ENCODE results near the gene MAP2K2.

Gene MAP2K2

DNA sequence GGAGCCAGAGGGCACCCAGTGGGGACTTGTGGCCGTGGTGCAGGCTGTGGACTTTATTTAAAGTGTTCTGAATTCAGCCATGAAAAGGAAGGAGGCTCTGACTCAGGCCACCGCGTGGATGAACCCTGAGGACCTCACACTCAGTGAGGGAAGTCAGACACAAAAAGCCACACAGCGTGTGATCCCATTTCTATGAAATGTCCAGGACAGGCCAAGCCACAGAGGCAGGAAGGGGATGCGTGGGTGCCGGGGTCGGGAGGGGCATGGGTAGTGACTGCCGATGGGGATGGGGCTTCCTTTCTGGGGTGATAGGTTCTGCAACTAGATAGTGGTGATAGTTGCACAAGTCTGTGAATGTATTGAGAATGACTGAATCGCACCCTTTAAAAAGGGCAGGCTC lies 48.5 kb downstream of the MAP2K2 start:
- DNase-seq, result no peak

DNA sequence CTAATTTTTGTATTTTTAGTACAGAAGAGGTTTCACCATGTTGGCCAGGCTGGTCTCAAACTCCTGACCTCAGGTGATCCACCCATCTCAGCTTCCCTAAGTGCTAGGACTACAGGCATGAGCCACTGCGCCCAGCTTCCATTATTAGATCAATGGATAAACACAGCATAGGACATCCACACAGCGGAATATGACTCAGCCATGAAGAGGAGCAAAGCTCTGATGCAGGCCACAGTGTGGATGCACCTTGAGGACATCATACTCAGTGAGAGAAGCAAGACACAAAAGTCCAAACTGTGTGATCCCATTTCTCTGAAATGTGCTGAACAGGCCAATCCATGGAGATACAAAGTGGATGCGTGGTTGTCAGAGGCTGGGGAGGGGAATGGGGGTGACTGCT lies 52.3 kb downstream of the MAP2K2 start:
- DNase-seq, result no peak

DNA sequence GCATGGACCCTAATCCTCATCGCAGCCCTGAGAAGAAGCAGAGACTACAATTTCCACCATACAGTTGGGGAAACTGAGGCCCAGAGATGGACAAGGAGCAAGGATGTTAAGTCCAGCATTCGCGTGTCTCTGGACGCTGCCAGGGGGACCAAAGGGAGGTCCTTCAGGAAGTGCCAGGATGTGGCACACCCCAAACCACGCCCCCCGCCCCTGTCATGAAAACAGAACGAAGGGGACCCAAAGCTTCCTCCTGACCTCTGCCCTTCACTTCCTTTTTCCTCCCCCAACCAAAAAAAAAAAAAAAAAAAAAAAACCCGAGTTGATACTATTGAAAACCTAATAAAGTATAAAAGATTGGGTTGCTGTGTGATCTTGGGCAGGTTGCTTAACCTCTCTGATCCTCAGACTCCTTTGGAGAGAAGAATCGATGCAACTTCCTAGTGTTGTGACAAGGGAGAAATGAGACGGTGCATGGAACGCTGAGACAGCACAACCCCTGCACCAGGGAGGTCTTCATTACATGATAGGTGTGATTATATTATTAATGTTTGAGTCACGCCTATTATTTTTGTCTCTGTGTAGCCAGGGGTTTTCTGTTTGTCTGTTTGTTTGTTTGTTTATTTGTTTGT lies 54.5 kb downstream of the MAP2K2 start:
- DNase-seq, result no peak

DNA sequence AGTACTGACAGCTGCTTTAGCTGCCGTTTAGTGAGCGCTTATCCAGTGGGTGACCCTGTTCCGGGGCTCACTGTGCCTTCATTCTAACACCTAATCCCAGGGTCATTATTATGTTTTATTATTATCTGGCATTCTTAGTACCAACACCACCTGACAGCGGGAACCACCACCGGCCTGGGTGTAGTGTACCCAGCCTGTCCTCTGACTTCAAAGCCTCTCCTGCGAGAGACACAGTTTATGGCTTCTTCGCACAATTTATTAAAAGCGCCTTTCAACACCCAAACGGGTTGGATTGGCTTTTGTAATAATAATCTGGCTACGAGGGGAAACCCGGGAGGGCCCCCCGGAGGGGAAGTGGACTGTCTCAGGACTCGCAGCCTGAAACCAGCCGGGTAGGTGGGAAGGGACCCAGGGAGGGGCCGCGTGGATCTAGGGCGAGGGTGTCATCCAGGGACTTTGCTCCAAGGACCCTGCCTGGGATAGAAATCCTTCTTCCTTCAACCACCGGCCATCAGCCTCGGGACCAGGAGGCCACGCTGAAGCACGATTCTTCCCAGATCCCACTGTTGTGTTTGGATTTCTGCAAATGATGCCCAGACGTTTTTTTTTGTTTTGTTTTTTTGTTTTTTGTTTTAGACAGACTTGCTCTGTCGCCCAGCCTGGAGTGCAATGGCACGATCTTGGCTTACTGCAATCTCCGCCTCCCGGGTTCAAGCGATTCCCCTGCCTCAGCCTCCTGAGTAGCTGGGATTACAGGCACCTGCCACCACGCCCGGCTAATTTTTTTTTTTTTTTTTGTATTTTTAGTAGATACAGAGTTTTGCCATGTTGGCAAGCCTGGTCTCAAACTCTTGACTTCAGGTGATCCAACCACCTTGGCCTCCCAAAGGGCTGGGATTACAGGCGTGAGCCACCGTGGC lies 55.6 kb downstream of the MAP2K2 start:
- peak in 1 of 2 experiments; percentile 42 for DNase-seq

DNA sequence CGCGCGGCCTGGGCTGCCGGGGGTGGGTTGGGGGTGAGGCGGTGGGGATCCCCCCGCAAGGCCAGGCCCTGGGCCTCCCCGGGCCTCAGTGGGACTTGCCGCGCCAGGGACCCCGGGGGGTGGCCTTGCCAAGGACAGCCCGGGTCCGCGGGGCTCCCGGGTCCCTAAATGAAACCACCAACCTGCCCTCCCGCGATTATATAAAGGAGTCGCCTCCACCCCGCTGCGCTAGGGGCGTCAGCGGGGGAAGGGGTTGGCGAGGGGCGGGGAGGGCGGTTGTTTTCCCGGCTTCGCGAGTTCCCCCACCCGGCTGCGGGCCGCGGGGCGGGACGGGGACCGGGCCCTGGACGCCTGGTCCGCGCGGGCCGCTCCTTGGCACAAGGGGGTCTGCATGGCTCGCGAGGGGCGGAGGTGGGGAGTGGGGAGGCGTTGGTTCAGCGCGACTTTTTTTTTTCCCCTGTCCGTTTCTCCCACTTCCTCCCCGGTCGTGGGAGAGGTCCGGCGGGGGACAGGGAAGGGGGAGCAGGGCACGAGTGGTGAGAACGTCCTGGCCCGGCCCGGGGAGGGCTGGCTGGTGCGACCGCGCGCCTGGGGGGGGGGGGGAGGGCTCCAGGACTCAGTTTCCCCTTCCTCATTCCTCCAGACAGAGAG lies 56.4 kb downstream of the MAP2K2 start:
- peak in 1 of 2 experiments; percentile 62 for DNase-seq

DNA sequence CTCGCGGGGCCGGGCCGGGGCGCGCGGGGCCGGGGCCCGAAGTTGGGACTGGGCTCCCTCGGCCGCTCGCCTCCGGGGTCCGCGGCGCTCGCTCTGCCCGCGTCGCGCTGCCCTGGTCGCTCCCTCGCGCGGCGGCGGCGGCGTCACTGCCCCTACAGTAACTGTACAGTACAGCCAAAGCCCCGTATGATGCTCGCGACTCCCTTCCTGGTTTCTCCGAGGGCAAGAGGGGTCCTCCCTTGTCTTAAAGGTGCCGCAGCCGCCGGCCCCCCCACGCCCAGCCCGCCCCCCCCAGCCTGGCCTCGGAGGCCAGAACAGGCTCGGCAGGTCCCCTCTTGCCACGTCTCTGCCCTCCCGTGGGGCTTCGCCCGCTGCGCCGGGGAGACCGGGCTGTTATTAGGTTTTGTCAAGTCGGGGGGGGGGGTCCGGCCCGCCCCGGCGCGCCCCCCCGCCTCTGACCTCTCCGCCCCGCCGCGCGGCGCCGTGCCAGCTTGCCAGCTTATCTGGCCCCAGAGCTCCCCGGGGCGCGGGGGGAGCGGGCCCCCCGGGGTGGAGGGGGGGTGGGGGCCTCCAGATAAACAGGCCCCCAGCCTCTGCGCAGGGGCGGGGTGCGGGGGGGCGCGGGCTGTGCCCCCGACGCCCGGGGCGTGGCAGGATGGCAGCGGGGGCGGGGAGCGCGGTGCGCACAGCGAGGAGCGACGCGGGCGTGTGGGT lies 57.1 kb downstream of the MAP2K2 start, which contains the start of gene ZBTB7A:
ZBTB7A (minus strand) TSS at position 218 of the 714 bp plus-strand sequence. CDS start 11,667 bp downstream, outside the sequence.
- DNase-seq, result peak; percentile 62 to 84

DNA sequence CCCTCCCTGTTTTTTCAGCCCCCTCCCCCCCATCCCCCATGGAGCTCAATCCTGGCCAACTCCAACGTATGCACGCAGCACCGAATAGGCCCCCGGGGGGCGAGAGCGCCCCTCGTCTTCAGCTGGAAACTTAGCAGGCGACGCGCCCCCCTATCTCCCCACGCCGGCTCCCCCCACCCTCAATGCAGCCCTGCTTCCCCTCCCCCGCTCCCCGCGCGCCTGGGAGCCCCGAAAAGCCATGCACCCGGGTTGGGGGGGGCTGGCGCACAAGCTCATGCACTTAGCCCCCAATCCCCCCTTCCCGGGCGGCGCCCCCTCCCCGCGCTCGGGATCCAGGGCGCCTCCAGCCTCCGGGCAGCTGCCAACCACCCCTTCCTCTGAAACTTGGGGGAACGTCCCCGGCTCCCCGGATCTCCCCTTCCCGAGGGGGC lies 57.7 kb downstream of the MAP2K2 start:
- DNase-seq, result no peak

DNA sequence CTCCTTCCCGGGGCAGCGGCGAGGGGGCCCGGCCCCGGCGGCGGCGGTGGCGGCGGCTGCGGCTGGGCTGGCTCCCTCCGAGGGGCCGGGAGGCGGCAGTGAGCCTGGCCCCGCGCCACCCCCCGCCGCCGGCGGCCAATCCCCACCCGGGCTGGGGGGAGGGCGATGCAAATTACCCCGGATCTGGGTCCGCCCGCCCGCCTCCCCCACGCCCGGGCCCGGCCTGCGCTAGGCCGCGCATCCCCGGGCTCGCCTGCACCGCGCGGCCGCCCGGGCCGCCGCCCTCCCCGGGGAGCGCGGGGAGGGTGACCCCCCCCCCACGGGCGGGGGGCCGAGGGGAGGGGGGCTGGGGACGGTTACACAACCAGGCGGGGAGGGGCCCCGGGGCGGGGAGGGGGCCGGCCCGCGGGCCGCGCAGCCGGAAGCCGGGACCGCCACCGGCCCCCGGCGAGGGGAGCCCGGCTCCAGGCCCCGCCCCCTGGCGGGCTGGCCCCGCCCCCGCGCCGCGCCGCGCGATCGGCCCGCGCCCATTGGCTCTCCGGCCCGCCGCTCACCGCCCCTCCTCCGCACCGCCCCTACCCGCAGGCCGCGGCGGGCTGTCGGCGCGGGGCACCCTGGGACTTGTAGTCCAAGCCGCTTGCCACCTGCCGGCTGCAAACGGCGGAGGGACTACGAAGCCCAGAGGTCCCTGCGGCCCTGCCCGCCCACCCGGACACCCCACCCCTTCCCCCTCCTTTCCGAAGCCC lies 58.3 kb downstream of the MAP2K2 start:
- peak; percentile 95 to 98 for DNase-seq

DNA sequence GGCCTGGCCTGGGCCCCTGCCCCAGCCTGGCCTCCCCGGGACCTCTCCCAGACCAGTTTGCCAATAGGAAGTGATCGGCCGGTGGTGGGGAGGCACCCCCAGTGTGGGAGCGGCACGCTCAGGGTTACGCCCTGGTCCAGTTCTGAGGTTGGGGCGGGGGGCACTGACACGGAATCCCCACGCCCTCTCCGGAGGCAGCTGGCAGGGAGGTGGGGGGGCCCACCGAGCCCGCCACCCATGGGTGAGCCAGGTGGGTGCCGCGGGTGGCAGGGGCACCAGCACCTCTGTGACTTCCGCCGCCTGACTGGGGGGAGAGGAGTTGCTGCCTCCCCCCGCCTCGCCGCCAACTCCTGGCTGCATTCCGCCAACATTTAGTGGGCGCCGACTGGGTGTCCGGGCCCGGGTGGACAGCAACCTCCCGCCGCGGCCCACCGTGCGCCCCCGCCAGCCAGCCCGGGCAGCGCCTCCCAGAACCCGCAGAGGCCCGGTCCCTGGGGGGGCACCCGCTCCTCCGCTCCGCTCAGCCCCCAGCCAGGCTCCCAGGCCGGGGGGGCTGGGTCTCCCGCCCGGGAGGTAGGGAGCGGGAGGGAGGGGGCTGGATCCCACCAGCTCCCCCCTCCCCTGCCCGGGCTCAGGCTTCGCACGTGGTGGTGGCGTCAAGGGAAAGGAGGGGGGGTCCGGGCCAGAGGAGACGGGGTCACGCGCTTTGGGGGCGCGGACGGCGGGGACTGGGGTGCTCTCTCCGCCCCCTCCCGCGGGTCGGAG lies 59.2 kb downstream of the MAP2K2 start:
- peak in 1 of 2 experiments; percentile 47 for DNase-seq

DNA sequence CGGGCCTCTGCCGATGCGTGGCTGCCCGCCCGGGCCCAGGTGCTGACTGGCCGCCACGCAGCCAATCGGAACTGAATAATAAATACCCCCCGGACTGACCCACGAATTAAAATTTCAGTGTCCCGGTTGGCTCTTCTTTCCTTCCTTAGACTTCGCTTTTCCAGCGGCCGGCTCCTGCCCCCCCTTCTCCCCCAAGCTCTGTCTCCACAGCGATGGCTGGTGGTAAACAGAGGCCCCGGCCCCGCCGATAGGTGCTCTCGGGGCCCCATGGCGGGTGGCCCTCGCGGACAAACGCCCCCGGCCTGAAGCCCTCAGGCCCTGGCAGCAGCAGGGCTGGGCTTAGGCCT lies 59.8 kb downstream of the MAP2K2 start:
- no peak for DNase-seq

DNA sequence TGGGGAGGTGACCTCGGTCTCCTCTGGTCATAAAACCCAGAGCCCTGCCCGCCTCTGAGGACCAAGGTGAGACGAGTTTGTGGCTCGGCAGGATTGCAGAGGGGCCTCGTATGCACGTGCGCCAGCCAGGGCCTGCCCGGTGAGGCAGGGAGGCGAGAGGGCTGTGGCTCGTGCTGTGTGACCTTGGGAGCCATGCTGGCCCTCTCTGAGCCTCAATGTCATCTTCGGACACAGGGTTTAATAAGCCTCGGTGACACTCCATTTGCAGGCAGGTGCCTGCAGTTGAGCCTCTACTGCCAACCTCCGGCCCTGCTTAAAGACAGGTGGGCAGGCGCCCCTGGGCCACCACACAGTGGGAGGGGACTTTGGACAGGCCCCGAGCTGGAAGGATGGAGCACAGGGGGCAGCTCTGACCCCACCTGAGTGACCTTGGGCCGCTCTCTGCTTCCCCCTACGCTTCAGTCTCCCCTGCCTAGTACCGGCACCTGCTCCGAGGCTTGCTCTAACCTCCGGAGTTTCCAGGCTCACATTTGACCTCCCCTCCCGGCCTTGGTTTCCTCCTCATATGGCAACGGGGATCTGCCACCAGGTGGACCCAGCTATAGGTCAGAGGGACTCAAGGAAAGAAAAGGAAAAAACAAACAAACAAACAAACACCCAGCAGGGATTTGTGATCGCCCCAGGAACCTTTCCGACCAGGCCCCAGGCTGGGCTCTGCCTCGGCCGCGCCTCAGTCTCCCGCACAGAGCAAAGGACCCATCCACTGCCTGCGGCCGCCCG lies 60.4 kb downstream of the MAP2K2 start:
- no peak for DNase-seq

DNA sequence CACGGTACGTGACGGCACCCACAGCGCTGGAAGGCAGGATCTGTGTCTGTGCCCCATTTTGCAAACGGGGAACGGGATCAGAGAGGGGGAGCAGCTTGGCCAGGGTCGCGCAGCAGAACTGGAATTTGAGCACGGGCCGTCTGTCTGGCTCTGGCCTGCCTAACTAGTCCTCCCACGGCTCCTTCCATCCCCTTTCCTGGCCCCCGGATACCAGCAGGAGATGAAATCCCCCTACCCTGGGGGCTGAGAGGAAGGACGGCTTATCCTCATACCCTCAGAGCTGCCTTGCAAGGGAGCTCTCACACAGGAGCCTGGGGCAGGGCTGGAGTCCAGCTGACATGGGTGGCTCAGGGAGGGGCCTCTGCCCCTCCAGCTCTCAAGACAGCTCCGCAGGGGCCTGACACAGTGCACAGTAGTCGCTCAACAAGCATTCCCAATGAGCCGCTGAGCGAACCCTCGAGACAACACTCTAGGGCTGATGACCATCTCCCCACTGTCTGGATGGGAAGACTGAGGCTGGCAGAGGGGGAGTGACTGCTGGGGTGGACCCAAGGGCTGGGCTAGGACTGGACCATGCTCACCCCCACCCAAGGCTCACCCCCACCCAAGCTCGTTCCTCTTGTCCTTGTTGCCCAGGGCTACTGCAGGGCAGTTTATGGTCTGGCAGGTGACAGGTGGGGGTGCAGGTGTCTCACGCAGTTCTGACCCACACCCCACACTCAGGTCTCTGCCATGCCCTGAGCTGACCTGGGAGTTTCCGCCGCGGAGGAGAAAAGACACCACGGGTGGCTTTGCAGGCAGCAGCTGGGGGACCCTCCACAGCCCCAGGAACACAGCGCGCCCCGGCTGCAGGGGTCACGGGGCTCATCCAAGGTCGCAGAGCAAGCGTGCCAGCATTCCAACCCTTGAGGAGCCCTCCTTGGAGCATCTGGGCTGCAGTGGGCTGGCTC lies 61.2 kb downstream of the MAP2K2 start:
- DNase-seq, result no peak

DNA sequence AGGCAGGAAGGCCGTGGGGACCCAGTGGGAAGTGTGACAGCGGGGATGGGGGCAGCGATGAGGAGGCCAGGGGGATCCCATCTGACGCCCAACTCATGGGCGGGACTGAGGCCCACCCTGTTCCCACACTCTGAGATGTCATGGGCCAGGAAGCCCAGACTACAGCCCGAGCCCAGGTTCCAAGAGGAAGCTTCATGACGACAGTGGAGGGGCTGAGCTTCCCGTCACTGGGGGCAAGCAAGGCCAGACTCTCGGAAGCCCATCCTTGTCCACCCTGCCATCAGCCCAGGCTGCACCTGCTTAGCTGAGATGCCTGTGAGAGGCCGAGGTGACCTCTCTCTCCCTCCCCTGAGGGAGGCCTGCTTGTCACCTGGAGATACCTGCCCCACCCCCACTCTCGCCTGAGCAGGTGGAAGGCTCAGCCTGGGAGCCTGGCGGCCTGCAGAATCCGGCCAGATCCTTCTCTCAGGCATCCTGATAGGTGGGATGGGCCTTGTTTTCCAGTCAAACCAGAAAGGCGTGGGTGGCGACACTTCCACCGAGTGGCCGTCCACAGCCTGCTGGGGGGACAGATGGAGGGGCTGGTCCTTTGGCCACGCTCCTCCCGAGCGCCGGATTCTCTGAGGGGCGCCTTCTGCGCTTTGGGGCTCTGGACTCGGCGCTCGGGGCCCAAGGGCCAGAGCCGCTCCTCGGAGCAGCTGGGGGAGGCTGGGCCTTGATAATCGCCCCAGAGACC lies 62.1 kb downstream of the MAP2K2 start:
- DNase-seq, result no peak

DNA sequence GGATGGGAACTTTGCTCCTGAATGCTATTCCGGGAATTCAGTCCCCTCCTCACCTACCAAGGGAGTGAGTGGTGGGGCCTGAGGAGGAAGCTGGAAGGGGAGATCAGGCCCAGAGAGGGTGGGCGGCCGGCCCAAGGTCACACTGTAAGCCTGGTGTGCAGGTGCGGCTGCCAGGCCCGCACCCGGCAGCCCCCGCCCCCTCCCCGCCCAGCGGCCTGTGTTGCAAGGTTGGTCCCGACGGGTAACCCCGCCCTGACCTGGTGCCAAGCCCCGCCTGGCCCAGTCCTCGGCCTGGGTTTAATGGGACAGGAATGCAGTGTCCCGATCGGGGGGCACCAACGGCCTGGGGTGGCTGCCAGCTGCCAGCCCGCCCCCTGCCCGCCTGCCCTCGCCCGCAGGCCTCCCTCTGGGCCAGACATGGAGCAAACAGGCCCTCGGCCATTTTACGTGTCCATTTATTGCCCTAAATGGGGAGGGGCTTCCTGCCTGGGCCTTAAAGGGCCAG lies 62.7 kb downstream of the MAP2K2 start:
- no peak for DNase-seq

DNA sequence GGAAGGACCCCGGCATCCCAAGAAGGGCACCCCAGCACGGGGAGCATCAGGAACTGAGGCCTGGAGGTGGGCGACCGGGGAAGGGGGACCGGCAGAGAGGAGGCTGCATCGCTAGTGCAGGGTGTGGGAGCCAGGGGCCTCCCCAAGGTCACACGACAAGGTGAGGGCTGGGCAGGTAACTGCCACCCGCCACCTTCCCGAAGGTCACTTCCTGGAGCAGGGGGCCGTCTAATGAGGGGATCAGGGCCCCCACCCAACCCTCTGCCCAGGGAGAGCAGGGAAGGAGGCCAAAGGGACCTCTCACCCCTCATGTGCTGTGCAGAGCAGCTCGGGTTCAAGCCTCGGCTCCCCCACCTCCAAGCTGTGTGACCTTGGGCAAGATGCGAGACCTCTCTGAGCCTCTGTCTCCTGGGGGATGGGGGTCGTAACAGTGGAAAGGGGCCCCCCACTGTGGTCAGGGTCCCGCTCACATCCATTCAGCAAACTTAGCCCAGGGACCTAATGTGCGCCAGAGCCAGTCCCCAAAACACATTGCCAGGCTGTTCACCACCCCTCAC lies 63.2 kb downstream of the MAP2K2 start:
- no peak for DNase-seq

DNA sequence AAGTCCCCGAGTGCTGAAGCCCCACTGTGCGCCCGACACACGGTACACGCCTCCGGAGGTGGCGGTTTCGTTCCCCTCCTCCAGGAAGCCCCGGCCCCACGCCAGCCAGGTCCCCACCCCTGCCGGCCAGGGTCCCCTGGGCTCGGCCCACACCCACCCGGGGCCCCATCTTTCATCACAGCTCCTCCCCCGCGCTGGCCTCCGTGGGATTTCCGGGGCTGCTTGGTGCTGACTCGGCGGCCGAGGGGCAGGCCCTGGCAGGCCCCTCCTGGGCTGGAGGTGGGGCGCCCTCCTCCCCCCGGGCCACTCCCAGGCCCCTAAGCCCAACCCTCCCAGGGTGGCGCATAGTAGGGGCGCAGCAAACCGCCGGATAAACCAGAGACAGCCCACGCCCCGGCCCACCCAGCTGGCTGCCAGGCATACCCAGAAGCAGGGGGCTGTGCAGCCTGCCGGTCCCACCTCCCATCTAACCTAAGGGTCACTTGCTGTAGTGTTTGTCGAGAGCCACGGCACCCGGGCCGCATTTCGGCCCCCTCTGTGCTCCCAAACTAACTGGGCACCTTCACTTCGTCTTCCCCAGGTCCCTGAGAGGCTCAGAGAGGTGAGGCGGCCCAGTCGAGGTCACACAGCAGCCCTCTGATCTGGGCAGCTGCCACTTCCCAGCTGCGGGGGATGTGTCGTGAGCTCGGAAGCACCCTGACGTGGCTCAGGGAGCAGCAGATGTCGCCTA lies 63.9 kb downstream of the MAP2K2 start:
- DNase-seq, result no peak

DNA sequence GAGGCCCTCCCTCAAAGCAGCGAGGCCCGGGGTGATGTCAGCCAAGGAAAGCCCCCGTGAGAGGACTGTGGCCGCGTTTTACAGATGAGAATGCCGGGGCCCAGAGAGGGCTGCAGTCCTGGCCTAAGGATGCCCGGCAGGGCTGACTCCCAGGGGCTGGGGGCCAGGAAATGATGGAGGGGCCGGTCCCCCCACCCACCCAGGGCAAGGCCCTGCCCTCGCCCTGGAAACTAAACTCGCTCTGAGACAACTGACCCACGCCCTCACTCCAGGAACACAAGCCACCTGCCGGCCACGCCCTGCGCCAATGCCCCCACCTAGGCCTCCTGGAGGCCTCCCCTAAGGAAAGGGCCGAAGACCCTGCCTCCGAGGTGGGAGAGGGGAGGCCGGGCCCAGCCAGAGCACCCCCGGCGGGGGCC lies 64.5 kb downstream of the MAP2K2 start:
- DNase-seq, result no peak

Measured in NCI-H524 (cell line).